ENCODE measurements around the gene ADARB2.
"Not testable (repeated sequence)": the region's sequence is repeated elsewhere in the genome, so short reads cannot be mapped to it uniquely, and the experiment has no call there.

Gene ADARB2

DNA sequence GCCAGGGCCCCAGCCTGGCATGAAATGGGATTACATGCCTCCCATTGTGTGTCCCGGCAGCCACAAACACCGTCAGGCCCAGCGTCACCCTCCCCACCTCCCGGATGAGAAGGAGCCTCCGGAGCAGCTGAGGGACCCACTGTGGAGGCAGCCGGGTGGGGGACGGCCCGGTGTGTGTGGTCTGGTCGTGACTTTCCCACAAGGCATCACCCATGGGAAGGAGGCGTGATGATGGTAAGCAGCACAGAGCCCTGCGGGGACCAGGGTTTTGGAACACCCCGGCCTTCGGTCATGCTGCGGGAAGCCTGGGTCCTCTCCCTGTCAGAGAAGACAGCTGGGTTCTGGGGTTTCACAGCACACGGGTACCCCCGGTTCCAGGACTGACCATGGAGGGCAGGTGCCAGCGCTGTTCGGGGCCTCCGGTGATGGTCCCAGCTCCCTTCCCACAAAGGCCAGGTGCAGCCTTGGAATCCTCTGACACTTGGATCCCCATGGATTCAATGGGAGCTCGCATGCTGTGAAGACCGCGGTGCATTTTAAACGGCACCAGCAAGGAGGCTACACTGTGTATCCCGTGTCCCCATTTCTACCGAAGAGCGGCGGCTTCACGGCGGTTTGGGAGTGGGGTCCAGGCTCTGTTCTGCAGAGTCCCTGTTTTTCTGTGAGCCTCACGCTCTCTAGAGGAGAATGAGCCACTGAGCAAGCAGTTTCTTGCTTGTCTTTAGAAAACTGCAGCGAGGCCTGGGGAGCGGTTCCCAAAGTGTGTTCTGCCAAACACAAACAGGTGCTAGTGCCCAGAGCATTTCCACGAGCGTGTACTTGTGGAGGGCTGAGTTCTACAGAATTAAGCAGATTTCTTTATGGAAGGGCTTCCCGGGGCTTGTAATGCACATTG is 336.0 kb downstream of the ADARB2 start:
- no peak for DNase-seq (ENCODE audit: low read depth in 2 of 3, low spot score in 2 of 3)

DNA sequence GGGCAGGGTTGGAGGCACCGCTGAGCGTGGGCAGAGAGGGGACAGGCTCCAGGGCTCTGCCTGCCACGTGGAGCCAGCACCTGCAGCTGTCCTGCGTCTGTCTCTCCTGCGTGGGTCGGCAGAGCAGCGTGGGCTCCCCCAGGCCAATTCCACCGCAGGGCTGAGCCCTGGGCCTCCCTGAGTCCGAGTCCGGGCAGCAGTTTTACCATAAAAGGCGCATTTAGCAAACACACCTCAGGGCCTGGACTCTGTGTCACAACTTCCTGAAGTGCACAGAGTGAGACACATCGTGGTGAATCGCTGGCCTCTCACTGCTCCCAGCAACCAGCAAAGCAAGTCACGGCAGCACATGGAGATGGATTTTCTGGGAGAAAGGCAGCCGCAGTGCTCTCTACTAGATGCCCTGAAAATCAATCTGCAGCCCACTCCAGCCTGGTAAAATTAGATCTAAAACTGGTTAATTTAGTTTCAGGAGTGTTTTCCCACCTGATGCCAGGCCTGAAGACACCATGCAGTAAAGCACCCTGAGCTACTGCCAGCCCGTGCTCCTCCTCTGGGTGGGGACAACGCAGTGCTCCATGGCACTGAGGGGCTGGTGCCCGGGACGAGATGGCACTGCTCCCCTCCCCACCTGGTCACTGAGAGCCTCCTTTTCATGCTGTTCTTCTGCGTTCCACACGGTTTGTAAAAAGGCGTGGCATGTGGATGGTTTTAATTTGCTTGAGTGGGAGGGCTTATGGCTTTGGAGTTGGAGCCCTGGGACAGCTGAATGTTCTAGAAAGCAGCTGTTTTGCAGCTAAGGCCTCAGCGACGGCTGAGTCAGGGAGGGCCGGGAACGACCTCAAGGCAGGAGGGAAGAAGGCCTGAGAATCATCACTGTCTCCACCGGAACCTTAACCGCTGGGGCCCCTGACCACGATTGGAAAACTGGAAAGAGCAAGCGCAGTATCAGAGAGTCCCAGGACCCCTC is 336.9 kb downstream of the ADARB2 start:
- DNase-seq (ENCODE audit: low read depth in 2 of 3, low spot score in 2 of 3), result no peak

GRCh38 chr10:1399431-1400100 is 337.8 kb downstream of the ADARB2 start:
- no peak for DNase-seq (ENCODE audit: low read depth in 2 of 3, low spot score in 2 of 3)

DNA sequence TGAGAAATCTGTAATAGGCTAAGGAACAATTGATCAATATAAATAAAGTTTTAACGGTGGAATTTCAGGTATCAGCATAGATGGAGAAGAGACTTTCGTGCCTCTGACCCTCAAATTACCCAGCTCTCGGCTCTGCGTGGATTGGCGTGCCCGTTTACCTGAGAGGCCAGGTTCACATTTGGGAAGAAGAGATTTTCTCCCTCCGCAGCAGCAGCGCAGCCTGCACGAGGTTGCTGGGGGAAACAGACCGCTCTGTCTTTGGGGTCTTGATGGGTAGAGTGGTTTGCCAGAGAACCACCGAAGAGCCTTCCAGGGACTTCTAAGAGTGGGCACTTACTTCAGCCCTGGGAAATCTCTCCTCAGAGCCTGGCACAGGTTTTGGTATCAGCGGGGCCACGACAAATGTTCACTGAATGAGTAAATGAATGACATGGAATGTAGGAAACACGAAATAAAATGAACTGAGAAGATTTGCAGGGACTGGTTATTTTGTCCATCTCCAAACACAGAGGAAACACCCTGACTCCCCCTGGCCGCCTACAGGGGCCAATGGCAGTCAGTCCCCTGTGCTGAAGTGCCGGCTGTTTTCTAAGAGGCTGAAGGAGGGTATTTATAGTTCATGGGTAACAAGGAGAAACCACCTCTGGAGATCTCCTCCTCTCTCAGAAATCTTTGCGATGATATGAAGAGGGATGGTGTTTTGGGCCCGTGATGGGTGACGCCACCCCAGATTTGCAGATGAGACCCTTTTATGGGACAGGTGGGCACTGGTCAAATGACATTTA is 338.5 kb downstream of the ADARB2 start:
- no peak for DNase-seq (ENCODE audit: low read depth in 2 of 3, low spot score in 2 of 3)

GRCh38 chr10:1398116-1398515 is 339.2 kb downstream of the ADARB2 start:
- DNase-seq (ENCODE audit: low read depth in 2 of 3, low spot score in 2 of 3), result not testable (repeated sequence)

DNA sequence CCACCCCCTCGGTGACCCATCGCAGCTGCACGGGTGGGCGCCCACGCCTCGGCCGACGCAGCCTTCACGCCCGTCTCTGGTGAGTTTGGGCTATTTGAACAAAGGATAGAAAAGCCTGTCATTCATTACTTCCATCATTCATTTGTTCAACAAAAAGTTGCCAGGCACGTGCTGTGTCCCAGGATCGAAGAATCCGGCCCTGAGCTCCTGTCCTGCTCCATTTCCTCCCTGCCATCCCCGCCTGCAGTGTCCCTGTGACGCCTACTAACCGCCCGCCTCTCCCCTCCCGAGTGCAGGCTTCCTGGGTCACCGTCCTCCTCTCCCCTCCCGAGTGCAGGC is 341.1 kb downstream of the ADARB2 start:
- no peak for DNase-seq (ENCODE audit: low read depth in 2 of 3, low spot score in 2 of 3)

GRCh38 chr10:1395481-1396296 is 341.6 kb downstream of the ADARB2 start:
- DNase-seq (ENCODE audit: low read depth in 2 of 3, low spot score in 2 of 3), result no peak

DNA sequence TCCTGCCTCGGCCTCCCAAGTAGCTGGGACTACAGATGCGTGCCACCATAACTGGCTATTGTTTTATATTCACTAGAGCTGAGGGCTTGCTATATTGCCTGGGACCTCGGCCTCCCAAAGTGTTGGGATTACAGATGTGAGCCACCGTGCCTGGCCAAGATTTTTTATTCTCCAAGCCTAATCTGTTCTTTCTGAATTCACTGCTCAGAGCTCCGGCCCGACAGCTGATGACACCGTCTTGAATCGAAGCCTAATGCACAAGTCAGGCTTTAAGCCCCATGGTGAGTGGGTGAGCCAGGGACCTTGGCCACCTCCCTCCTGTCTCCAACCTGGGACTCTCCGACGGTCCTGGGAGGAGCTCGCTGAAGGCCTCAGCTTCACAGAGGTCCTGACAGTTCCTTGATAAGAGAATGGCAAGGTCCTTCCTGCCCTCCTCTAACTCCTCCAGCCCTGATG is 342.3 kb downstream of the ADARB2 start:
- no peak for DNase-seq (ENCODE audit: low read depth in 2 of 3, low spot score in 2 of 3)

GRCh38 chr10:1394155-1394912 is 343.0 kb downstream of the ADARB2 start:
- no peak for DNase-seq (ENCODE audit: low read depth in 2 of 3, low spot score in 2 of 3)

DNA sequence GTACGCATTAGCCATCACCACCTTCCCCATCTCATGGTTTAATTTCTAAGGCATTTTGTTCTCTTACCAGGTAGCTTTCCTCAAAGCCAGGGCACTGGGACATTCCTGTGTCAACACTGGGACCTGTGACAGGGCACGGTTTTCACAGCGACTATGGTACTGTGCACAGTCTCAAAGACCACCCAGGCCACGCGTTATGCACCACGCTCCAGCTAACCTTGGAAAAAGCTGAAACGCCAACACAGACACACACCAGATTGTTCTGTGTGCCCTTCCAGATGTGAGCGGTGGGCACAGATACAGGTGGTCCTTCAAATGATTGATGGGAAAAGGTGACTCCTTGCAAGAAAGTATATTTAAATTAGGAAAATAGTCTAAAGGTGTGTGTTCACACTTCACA is 343.8 kb downstream of the ADARB2 start:
- no peak for DNase-seq (ENCODE audit: low read depth in 2 of 3, low spot score in 2 of 3)

- no peak for DNase-seq (ENCODE audit: low read depth in 2 of 3, low spot score in 2 of 3)
Observed at GRCh38 chr10:1392127-1392526, 345.2 kb downstream of the ADARB2 start.

DNA sequence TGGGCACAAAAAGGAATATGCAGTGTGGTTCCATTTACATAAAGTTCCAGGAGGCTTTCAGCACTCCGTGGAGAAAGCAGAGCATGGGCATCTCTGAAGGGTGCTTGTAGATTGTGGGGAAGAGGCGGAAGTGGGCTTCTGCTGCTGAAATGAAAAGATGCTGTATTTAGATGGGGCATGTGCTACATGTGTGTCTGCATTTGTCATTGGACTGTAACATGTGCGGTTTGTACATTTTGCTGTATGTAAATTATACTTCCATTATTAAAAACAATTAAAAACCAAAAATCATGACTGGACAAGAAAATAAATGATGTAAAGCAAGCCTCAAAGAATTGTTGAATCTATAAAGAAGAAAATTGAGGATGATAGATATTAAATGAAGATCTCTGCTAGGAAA is 347.1 kb downstream of the ADARB2 start:
- DNase-seq (ENCODE audit: low read depth in 2 of 3, low spot score in 2 of 3), result no peak

DNA sequence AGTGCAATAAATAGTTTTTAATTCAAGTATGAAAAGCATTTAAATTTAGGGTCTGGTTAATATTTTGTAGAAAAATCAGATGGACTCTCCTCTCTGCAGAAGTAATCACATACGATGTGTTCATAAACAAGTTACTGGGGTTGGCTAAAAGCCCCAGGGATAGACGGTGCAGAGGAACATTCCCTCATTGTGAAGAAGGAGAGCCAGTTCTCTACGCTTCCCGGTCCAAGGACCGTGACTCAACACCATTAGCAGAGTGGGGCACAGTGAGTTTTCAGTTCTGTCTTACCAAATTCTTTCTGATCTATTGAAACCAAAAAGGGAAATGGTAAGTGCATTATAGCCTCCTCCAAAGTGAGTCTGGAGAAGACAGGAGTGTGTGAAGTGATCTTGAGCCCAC is 353.3 kb downstream of the ADARB2 start:
- no peak for DNase-seq (ENCODE audit: low read depth in 2 of 3, low spot score in 2 of 3)

- DNase-seq (ENCODE audit: low read depth in 2 of 3, low spot score in 2 of 3), result no peak
Observed at GRCh38 chr10:1382711-1383110, 354.6 kb downstream of the ADARB2 start.

GRCh38 chr10:1381339-1381738 is 356.0 kb downstream of the ADARB2 start:
- DNase-seq (ENCODE audit: low read depth in 2 of 3, low spot score in 2 of 3), result no peak

- DNase-seq (ENCODE audit: low read depth in 2 of 3, low spot score in 2 of 3), result no peak
Observed at GRCh38 chr10:1380088-1380671, 357.1 kb downstream of the ADARB2 start.

GRCh38 chr10:1379601-1380000 is 357.7 kb downstream of the ADARB2 start:
- no peak for DNase-seq (ENCODE audit: low read depth in 2 of 3, low spot score in 2 of 3)

DNA sequence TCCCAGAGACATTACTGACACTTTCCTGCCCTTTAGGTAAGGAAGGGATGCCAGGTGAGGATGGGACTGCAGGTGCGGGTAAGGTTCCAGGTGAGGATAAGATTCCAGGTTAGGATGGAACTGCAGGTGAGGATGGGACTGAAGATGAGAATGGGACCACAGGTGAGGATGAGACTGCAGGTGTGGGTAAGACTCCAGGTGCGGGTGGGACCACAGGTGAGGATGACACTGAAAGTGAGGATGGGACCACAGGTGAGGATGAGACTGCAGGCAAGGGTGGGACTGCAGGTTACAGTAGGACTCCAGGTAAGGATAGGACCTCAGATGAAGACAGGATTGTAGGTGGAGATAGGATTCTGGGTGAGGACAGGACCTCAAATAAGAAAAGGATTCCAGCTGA is 358.9 kb downstream of the ADARB2 start:
- no peak for DNase-seq (ENCODE audit: low read depth in 2 of 3, low spot score in 2 of 3)
